ENCODE data around the gene SLC4A7.
"Not testable (repeated sequence)": the region's sequence is repeated elsewhere in the genome, so short reads cannot be mapped to it uniquely, and the experiment has no call there.

Gene SLC4A7

DNA sequence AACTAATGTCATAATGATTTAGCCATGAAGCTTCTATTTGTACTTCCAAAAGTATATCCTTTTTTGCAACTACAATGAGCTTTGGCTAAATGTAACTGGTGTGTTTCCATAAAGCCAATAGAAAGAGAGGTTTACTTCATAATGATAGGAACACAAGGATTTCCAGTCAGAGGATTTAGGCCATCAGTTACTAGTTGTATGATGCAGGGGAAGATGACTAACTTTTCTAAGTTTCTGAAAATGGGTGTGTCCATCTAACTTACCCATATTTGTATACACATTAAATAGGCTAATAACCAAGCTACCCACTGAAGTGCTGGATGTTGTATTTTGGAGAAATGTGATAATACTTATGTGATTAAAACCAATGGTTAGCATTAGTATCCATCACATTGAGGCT lies 55.7 kb downstream of the SLC4A7 start:
- no peak for DNase-seq (ENCODE audit: low read depth)

DNA sequence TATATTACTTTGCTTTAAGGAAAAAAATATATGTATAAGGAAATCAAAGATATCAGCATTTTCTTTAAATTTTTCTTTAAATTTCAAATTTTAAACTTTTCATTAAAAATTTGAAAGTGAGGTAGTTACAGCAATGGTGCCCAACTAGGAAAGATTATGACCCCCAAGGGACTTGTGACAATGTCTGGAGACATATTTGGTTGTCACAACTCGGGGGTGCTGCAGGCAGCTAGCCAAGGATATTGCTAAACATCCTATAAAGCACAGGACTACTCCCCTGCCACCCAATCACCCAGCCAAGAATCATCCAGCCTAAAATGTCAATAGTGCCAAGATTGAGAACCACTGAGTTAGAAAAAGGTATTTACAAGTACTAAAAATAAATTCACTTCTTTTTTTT lies 57.3 kb downstream of the SLC4A7 start:
- DNase-seq (ENCODE audit: low read depth): no peak

DNA sequence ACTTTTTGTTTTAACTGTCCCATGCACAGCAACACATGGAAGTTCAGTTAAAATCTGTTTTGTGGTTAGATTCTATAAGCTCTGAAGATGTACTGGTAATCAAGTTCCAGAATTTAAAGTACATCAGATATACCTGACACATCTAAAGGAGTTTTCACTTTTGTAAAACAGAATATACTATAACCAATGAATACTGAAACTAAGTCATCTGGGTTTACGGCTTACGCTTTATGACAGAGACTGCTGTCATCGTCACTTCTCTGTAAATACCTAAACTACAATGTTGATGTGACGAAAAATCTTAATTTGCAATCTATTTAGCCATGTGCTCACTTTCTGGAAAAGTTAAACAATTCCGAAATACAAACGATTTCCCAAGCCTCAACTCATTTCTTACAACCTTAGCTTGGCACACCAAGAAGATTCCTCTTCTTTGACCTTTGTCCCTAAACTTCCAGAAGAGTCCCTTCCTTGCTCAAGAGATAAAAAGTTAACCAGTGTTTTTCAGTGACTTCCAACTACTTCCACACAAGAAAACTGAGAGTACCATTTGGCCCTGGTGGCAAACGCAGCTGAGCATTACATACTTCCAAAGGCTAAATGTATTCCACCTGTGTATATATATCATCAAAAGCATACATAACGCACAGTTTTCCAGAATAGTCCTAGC lies 58.2 kb downstream of the SLC4A7 start:
- DNase-seq (ENCODE audit: low read depth): no peak

DNA sequence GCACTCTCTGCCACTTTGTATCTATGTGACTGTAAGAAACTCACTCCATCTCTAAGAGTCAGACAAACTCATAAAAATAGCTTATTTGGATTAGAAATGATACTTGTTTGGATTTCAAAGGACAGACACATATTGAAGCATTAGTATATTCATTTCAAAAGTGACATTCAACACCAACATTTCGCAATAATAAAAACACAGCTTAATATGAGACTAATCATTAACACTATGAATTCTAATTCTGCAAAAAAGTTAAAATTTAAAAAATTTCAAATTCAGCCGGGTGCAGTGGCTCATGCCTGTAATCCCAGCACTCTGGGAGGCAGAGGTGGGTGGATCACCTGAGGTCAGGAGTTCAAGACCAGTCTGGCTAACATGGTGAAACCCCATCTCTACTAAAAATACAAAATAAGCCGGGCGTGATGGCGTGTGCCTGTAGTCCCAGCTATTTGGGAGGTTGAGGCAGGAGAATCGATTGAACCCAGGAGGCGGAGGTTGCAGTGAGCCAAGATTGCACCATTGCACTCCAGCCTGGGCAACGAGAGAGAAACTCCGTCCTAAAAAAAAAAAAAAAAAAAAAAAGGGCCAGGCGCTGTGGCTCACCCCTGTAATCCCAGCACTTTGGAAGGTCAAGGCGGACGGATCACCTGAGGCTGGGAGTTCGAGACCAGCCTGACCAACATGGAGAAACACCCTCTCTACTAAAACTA lies 59.2 kb downstream of the SLC4A7 start:
- DNase-seq (ENCODE audit: low read depth): not testable (repeated sequence)

DNA sequence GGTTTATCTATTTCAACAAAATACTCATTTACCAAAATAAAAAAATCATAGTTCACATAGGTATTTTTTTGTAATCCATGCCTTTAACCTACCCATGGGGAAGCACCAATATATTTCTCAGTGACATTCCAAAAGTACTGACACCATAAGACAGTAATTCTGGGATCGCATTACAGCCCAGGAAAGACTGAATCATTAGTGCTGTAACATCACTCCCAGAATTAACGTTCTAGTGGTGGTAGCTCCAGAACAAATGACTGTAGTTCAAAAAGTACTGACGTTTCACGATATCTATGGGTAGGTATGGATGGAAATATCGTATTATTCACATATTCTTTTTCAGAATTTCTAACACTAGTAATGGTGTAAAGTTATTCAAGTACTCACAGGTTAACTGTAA lies 60.7 kb downstream of the SLC4A7 start:
- peak; percentile 43 for DNase-seq (ENCODE audit: low read depth)

DNA sequence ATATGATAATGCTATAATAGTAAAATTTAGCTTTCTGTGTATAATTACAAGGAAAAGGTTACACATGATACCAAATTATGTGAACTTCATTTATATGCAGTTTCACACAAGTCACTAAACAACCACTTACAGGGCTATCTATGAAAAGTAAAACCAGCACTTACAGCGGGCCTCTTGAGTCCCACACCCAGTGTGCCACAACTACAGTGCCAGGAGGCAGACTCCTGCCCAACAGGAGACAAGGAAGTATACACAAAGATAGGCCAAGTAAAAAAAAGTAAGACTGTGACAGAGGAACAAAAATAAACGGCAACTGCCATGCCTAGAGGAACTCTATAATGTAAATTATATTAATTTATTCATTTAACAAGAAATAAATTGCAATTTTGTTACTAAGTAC lies 61.6 kb downstream of the SLC4A7 start:
- DNase-seq (ENCODE audit: low read depth): no peak

DNA sequence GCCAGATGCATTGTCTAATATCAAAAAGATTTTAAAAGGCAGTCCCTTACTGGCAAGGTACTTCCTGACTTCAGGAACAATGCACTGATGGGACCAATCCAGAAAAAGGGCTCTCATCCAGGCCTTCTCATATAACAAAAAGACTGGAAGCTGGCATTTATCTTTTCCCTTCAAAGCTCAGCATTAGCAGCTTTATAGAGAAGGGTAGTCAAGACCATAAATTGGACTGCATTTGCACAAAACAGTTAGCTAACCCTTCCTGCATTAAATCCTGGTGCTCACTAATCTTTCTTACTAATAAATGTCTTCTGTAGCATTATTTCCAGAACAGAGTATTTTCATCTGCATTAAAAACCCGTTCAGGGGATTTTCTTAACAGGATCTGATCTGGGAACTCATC lies 69.0 kb downstream of the SLC4A7 start:
- DNase-seq (ENCODE audit: low read depth): no peak

DNA sequence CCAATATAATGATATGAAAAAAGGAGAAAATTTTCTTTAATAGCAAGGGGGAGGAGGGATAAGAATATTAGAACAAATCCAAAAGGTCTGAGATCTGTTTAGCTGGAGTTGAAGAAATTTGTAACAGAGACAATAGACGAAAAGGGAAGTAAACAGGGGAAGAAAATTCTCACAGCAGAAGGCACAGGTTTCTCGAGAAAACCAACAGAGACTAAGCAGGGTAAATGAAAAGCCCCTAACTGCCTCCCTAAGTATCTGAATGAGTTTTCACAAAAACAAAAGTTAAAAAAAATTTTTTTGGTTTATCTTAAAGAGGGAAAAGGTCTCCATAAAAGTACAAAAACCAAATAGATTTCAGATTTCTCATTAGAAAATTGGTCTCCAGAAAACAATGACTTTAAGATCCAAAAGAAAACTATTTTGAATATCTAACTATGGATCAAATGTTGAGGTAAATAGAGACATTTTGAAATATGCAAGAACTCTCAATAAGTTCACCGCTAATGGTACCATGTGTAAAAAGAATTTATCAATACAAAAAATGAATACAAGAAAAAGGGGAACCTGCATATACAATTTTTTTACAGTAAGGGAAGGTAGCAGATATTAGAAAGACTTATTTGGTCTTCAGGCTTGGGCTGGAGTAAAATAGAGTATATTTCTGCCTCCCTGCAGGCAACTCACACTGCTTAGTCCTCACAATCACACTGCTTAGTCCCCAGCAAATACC lies 91.1 kb downstream of the SLC4A7 start:
- DNase-seq (ENCODE audit: low read depth): no peak

DNA sequence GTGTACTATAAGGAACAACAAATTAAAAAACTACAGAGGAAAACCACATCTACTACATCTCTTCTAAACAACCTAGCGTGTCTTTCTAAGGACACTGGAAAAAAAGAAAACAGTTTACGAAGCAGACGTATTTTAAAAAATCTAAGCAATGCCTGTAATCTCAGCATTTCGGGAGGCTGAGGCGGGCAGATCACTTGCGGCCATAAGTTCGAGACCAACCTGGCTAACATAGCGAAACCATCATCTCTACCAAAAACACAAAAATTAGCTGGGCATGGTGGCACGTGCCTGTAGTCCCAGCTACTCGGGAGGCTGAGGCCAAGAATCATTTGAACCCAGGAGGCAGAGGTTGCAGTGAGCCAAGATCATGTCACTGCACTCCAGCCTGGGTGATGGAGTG lies 91.8 kb downstream of the SLC4A7 start:
- not testable (repeated sequence) for DNase-seq (ENCODE audit: low read depth)

DNA sequence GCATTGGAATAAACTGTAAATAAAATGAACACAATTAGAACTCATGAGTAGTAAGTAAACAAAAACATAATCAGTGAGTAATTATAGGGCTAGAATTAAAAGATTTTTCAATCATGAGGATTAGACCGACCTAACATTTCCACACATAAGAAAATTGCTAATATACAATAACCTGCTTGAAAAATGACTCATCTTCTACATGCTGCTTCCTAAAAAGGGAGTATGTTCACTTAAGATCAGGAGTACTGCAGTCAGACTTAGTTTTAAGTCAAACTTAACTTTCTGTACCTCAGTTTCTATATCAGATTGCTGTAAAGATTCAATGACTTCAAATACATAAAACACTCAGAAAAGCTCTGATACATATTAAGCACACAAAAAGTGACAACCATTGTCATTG lies 92.4 kb downstream of the SLC4A7 start:
- DNase-seq (ENCODE audit: low read depth): no peak

DNA sequence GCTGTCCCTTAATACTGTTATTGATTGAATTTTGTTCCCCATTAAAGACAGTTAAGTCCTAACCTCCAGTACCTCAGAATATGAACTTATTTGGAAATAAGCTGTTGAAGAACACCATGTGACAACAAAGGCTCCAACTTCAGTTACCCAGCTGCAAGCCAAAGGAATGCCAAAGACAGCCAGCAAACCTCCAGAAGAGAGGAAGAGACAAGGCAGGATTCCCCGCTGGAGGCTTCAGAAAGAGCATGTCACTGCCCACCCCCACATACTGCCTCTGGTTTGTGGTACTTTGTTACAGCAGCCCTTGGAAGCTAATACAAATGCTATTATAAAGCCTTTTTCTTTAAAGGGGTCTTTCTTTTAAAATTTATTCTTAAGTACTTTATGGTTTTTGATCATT lies 96.6 kb downstream of the SLC4A7 start:
- DNase-seq (ENCODE audit: low read depth): peak; percentile 8

DNA sequence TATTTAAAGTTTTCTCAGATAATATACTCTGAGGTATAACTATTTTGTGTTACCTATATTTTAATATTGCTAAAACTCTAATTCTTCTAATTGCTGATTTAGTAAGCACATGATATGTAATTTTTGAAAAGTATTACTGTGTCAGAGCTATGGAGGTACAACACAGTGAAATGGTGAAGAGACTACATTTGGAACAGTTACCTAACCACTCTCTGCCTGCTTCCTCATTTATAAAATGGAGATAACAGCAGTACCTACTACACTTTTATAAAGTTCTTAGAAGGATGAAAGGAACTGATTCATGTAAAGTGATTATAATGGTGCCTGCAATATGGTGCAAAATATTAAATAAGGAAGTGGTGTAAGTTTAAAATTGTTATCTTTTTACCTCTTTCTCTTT lies 98.7 kb downstream of the SLC4A7 start:
- DNase-seq (ENCODE audit: low read depth): no peak

DNA sequence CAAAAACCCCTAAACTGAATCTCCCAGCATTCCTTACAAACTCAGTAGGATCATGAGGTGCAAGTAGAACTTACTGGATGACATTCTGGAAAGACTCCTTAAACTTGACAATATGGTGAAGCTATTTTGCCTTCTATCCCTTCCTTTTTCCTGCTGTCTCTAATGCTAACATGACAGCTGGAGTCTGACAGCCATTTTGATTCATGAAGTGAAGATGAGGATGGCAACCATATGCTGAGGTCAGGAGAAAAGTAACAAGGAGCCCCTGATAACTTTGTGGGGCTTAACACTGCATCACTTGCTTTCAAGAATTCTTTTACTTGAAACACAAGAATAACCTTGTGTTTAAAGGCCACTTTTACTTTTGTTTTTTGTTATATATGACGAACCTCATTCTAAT lies 100.0 kb downstream of the SLC4A7 start:
- DNase-seq (ENCODE audit: low read depth): no peak

DNA sequence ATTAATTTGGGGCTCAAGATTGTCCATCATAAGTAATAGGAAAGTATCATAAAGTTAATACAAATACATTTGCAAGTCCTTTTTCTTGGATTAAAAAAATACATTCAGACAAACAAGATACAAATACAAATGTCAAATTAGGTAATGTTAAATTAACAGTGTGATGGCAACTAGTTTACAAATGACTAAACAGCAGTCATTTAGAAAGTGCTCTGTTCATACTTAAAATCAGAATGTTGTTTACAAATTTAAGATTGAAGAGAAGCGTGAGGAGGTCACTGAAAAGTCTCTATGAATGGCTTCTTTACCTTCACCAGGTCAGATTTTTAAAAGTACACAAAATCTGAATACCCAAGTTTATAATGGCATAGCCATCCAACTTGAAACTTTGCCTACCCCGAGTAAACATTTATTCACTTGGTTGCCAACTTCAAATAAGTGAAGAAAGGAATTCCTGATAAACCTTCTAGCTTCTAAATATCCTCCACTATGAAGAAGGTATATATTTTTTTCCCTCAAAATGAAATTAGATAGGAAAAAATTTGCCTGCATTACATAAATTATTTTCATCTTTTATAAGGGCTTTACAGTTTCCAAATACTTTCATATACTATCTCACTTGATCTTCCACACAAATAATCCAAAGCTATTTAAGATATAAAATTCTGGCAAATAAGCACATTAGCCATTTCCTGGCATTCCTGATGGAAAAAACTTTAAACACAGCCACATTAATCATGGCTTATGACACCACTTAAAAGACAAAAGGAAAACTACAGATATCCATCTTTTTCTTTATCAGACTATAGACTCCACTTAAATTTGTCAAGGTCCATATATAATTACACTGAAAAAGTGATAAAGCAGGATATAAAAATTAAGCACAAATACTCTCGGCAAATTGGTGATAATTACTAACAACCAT lies 103.5 kb downstream of the SLC4A7 start:
- no peak for DNase-seq (ENCODE audit: low read depth)

DNA sequence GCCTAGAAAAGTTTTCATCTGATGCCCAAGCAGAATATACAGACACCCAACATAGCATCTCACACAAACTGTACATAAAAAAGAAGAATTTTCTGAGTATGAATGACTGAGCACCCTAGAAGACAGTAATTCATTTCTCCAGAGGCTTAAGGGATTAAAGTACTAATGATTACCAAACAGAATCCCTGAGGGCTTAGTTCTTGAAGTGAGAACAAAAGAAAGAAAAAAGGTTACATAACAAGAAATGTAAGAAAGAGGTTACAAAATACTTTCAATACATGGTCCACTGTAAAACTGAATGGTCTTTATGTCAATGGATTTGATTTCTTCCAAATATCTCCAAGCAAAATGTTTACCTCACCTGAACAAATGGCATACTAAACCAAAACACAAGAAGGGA lies 105.9 kb downstream of the SLC4A7 start:
- peak; percentile 19 for DNase-seq (ENCODE audit: low read depth)

DNA sequence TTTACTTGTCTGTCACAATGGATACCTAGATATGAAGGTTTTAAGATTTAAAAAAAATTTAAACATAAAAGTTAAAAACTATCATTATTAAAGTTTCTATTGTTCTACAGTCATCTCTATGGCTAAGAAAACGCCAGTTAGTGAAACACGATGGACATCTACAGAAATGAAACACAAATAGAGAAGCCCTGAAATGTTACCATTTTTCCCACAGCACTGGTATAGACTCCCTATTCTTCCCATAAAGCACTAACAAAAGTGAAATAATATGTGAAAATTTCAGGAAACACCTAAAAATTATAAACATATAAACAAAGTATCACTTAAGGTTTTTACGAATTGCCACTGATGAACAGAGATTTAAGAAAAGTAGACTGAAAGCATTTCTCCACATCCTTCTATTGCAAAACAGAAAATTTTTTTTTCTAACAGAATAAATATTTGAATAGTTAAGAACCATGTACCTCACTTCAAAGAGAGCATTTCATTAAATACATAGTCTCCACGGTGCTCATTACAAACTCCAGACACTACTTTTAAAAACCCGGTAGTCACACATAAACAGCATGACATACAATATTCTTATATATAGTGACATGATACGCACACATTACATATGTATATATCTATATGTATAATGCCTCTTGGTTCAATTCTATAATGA lies 107.9 kb downstream of the SLC4A7 start:
- no peak for DNase-seq (ENCODE audit: low read depth)

DNA sequence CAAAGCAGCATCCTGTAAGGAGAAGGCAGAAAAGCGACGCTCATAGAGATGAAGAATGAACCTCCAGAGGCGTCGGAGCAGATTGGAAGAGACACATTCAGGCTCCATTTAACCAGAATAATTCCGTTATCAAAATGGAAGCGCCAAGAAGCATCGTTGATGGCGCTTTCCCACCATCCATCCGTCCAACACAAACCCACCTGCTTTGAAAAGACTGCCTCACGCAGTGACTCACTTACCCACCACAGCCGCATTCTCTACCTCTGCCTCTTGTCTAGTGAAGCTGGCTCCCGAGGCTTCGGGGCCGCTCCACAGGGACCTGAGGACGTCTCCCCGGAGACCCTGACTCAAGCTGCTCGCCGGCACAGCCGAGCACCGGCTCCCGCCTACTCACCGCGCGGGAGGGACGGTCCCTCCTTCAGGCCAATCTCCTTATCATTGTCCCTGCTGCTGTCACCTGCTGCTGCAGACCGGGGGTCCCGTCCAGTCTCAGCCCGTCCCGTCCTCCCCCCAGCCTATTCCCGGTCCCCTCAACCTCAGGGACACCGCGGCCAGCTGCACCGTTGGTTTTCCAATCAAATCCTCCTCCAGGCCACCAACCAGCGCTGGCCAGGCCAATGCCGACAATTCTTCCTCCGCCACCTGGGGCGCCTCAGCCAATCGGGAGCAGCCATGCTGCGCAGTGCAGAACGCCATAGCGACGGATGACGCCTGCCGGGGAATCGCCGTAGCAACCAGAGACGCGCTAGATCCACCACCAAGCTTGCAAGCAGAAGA lies 115.2 kb downstream of the SLC4A7 start, which contains the start of gene NEK10:
TSS of gene NEK10 (minus strand) at position 553 of the 777 bp plus-strand sequence. CDS start 16,501 bp downstream, outside the sequence.
- DNase-seq (ENCODE audit: low read depth): peak; percentile 85

DNA sequence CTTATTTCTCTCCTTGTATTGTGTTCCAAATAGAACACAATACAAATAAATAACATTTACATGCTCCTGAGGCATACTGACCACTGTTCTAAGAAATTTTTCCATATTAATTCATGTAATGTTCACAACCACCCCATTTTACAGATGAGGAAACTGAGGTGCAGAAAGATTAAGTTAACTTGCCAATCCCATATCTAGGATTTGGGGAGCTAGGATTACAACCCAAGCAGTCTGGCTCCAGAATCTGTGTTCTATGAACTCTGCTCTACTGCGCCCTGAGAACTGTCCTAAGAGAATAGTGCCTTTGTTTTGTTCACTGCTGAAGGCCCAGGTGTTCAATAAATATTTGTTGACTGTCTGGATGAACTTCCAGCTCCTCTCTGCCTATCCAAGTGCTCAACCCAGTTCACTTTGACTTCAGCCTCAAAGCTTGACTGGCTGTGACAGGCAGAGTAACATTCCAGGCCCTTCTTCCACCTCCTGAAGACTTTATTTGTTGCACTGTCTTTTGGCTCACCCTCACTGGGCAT lies 118.1 kb downstream of the SLC4A7 start:
- DNase-seq (ENCODE audit: low read depth): no peak

DNA sequence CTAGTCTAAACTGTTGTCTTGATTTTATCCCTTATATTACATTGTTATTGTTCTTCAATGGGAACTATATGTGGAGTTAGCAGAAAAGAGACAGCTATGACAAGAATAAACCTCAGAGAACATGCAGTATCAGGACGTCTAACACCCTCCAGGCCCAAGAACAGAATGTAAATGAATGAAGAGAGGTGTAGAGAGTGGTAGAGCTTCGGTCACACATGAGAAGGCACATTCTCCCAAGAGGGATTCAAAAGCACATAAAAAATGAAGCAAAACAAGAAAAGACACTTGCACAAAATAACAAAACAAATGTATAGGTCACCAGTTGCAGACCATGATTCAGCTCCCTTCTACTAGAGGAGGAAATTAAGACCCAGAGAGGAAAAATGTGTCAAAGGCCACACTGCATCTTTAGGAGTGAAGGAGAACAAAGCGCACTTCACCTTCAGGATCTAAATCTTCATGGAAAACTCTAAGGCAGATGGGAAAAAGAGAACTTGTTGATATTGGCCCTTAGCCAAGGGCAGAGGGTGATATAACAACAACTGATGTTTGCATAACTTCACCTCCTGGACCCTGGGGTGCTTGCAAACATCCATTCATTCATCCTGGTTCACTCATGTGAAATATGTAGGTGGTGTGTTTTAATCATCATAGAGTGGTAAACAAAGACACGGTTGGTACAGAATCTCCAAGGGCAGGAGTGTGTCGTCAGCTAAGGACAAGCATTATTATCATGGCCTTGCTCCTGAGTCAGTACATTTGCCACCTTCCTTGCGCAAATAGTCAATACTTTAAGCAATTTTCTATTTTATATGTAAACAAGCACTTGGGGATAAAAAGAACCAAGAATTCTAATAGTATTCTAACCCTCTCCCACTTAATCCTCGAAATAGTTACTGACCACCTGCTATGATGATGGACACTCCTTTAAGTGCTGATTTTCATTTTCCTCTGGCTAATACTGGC lies 123.8 kb downstream of the SLC4A7 start:
- DNase-seq (ENCODE audit: low read depth): peak; percentile 53
